ENCODE measurements around the gene PRLH. TPM values are rescaled to one million over a fixed set of nuclear protein-coding genes. Genes with fewer than 3 reads are reported as not detected.
A peak's percentile ranks its signal among the peaks of the same experiment; 100 is the strongest.

The PRLH gene
- polyA plus RNA-seq, 6 donors from 2014 or later: not detected

DNA sequence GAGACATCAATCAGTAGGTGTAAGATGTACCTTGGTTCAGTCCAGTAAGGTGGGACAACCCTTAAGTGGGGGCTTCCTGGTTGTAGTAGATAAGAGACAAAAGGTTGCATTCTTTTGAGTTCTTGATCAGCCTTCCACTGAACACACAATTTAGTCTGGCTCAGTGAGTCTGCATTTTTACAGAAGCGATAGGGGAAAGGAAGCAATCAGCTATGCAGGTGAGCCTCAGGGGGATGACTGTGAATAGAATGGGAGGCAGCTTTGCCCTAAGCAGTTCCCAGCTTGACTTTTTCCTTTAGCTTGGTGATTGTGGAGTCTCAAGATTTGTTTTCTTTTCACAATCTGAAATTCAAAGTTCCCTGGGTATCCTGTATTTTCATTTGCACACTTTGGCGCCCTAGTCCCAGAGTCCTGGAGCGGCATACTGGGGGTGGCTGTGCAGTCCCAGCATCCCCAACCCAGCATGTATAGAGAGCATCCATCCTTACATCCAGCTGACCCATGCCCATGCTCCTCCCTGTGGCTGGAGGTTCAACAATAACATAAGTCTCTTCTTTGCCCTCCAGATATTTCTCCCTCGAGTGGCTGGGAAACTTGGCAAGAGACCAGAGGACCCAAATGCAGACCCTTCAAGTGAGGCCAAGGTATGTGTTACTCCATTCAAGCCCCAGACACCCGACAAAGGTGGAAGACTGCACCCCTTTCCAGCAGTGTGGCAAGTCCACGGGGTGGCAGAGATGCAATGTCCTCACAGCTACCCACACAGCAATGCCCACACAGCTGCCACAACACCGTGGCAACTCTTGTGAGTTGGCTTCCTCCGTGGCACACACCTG lies 20.1 kb upstream of the PRLH start:
- Mint-ChIP-seq H3K27ac (no peak overlapping the region), H3K27me3 (peaks cover 0 to 20% (median 18%) of the 10 kb centered on the region in 3 donors), H3K4me3 (no peak overlapping the region), H3K36me3 (no peaks in the 10 kb centered on the region), H3K4me1 (peaks cover 0 to 7% (median 0%) of the 10 kb centered on the region in 3 donors), H3K9me3 (no peaks in the 10 kb centered on the region)
- ATAC-seq (ENCODE audit: low read depth in 2 of 2): no peak
- DNase-seq: no peak

DNA sequence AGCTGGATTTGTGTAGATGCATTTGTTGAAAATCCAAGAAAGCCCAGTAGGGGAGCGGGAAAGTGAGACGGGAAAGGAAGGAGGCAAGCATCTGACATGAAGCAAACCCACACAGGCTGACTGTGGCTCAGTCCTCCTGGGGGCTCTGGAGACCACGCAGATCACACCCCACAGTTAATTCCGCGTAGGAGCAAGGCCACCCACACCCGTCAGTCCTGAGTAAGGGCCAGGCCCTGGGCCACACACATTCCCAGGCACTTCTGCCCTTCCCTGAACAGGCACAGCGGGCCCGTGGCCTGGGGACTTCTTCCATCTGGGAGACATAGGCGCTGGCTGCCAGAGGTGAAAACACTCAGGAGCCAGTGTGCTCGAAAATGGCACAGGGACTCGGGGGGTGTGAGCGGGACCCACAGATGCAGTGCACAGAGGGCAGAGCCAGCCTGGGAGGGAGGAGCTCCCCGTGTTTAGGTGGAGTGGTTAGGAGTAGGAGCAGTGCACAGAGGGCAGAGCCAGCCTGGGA lies 19.4 kb upstream of the PRLH start:
- H3K27ac Mint-ChIP-seq: no peak overlapping the region
- no peak overlapping the region for H3K4me3 Mint-ChIP-seq
- ATAC-seq (ENCODE audit: low read depth in 2 of 2) (no peak), DNase-seq (no peak)
- peaks cover 0 to 7% (median 0%) of the 10 kb centered on the region in 3 donors for H3K4me1 Mint-ChIP-seq
- peaks cover 0 to 13% (median 12%) of the 10 kb centered on the region in 3 donors for H3K27me3 Mint-ChIP-seq
- no peaks in the 10 kb centered on the region for H3K36me3 Mint-ChIP-seq
- no peaks in the 10 kb centered on the region for H3K9me3 Mint-ChIP-seq

DNA sequence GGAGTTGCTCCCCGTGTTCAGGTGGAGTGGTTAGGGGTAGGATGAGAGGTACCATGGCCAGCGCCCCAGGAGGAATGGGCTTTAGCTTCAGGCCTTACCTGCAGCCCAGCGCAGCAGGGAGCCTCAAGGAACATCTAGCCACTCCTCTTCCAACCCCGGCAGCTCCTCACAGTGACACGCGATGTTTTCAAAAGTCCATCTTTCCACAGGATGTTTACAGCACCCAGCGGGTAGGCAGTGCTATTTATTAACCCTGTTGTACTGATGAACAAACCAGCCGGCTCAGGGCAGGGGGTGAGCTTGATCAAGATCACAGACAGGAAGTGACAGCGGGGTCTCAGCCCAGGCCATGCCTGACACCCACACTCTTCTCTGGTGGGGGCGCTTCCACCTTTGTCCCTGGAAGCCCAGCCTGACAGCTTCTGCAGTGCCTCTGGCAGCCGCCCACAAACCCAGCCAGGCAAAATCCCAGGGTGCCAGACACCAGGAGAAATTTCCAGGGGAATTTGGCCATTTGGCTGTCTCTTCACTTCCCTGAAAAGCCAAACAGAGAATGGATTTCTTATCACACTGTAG lies 18.4 kb upstream of the PRLH start:
- no peaks in the 10 kb centered on the region for H3K36me3 Mint-ChIP-seq
- H3K27ac Mint-ChIP-seq: no peak overlapping the region
- no peak for ATAC-seq (ENCODE audit: low read depth in 2 of 2)

DNA sequence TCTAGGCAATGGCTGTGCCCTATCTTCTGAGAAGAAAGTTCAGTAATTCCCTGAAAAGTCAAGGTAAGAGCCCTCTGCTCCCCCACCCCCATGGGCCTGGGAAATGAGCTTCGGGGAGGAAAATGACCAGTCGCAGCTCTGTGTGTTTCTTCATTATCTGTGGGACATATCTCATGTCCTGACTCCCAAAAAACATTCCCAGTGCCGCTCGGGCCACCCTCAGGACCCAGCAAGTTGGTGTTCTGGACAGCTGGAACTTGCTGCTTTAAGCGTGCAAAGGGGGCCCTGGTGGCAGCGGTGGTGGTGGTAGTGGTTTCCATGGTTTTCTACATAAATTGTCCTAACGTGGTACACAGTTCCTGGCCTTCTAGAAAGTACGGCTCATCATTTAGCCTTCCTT lies 17.2 kb upstream of the PRLH start:
- peaks cover 0 to 12% (median 4%) of the 10 kb centered on the region in 7 donors for H3K9me3 Mint-ChIP-seq
- peaks cover 10 to 19% (median 18%) of the 10 kb centered on the region in 3 donors for H3K27me3 Mint-ChIP-seq
- peaks cover 0 to 7% (median 0%) of the 10 kb centered on the region in 3 donors for H3K4me1 Mint-ChIP-seq
- DNase-seq: no peak
- no peak overlapping the region for H3K27ac Mint-ChIP-seq
- no peaks in the 10 kb centered on the region for H3K36me3 Mint-ChIP-seq
- ATAC-seq (ENCODE audit: low read depth in 2 of 2): no peak
- no peak overlapping the region for H3K4me3 Mint-ChIP-seq

More for the DNA sequence above, 18.4 kb upstream of the PRLH start:
- no peak for DNase-seq
- no peak overlapping the region for H3K4me3 Mint-ChIP-seq
- peaks cover 0 to 12% (median 11%) of the 10 kb centered on the region in 3 donors for H3K27me3 Mint-ChIP-seq
- H3K4me1 Mint-ChIP-seq: peaks cover 0 to 7% (median 0%) of the 10 kb centered on the region in 3 donors
- H3K9me3 Mint-ChIP-seq: peaks cover 0 to 2% (median 0%) of the 10 kb centered on the region in 7 donors

DNA sequence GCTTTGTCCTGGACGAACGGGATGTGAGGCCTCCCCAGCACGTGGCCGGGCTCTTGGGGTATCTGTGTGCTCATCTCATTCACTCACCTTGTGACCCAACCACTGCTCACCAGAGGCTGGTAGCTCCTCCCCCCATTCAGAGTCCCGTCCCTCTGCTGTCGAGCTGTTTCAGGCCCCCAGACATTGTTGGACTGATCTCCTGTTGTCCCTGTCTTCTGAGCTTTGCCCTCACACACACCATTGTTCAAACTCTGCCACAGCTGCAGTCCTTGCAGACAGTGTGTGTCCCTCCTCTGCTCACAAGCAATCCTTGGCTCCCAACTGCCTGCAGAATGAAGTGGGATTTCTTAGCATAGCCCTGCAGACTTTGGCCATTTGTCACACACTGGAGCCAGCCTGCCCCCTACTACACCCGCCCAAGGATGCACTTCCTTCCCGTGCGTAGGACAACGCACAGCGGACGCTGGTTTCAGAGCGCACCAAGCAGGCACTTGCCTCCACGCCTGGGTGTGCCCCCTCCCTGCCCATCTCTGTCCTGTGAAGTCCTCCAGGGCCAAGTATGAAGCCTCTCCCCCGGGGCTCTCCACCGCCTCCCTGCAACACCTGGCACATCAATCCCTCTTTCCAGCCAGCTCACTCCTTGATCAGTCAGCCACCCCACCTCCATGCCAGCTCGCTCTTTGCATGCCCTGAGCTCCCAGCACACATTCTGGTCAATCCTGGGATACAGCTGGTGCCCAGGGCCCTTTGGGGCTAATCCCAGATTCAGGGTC lies 16.5 kb upstream of the PRLH start:
- Mint-ChIP-seq H3K4me1 (peaks cover 0 to 7% (median 0%) of the 10 kb centered on the region in 3 donors), H3K4me3 (no peak overlapping the region), H3K9me3 (peaks cover 0 to 18% (median 4%) of the 10 kb centered on the region in 7 donors), H3K27me3 (peaks cover 10 to 21% (median 18%) of the 10 kb centered on the region in 3 donors), H3K27ac (peak overlapping the region in 1 of 6 donors; percentile 80), H3K36me3 (no peaks in the 10 kb centered on the region)
- no peak for DNase-seq
- ATAC-seq (ENCODE audit: low read depth in 2 of 2): no peak

DNA sequence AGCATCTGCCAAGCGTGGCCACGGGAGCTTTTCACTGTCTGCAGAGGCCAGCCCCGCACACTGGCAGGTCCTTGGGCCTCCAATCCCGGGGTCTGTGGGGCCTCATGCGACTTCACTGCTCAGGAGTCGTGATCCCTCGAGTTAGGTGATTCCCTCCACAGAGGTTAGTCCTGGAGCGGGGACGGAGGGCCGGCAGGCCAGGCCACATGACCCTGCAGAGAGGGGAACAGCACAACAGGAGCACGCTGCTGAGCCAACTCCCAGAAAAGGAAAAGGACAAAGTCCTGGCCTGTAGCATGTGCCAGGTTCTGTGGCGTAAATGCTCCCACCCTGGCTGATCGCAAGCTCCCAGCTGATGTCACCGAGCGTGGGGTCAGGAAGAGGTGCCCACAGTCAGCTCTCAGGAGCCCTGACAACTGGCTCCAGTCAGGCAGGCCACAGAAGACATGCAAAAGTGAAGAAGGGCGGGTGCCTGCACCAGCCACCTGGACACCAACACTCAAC lies 15.3 kb upstream of the PRLH start:
- peak overlapping the region in 2 of 6 donors; percentile 2 to 60 for H3K27ac Mint-ChIP-seq
- no peak for DNase-seq
- peaks cover 0 to 7% (median 0%) of the 10 kb centered on the region in 3 donors for H3K4me1 Mint-ChIP-seq
- peaks cover 1 to 30% (median 11%) of the 10 kb centered on the region in 7 donors for H3K9me3 Mint-ChIP-seq
- H3K36me3 Mint-ChIP-seq: no peaks in the 10 kb centered on the region
- no peak for ATAC-seq (ENCODE audit: low read depth in 2 of 2)
- H3K4me3 Mint-ChIP-seq: no peak overlapping the region
- H3K27me3 Mint-ChIP-seq: peaks cover 12 to 23% (median 18%) of the 10 kb centered on the region in 3 donors

DNA sequence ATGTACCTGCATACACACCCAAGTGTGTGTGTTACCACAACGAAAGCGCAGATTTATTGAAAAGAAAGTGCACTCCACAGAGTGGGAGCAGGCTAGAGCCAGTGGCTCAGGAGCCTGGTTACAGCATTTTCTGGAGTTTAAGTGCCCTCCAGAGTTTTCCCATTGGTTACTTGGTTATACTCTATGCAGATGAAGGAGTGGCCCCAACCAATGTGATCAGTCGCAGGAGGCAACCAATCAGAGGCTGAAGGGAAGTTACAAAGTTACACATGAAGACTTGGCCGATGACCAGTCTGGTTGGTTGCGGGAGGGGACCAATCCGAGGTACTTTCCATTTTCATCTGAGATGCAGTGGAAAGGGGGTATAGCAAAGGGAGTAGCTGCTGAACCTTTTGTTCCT lies 13.5 kb upstream of the PRLH start:
- H3K27ac Mint-ChIP-seq: peak overlapping the region in 1 of 6 donors; percentile 72
- H3K9me3 Mint-ChIP-seq: peaks cover 3 to 37% (median 18%) of the 10 kb centered on the region in 7 donors
- peaks cover 18 to 32% (median 31%) of the 10 kb centered on the region in 3 donors for H3K27me3 Mint-ChIP-seq
- ATAC-seq (ENCODE audit: low read depth in 2 of 2) (no peak), DNase-seq (no peak)
- H3K36me3 Mint-ChIP-seq: peaks cover 3 to 11% of the 10 kb centered on the region in 2 donors
- no peaks in the 10 kb centered on the region for H3K4me1 Mint-ChIP-seq
- H3K4me3 Mint-ChIP-seq: no peak overlapping the region

DNA sequence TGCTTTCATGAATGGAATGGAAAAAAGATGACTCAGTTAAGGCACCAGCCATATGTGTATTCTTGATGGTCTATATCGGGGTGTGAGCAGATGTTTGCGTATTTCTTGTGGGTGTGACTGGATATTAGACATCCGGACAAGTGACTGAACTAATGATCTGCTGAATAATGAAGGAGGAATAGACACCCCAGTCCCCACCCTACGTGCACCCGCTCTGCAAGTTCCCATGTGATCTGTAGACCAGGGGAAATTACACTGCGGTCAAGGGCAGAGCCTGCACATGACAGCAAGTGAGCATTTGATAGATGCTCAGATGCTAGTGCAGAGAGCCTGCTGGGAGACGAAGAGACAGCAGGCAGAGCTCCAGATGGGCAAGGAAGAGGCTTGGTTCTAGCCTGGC lies 12.4 kb upstream of the PRLH start:
- peaks cover 3 to 38% (median 18%) of the 10 kb centered on the region in 7 donors for H3K9me3 Mint-ChIP-seq
- ATAC-seq (ENCODE audit: low read depth in 2 of 2): no peak
- peaks cover 20 to 40% (median 37%) of the 10 kb centered on the region in 3 donors for H3K27me3 Mint-ChIP-seq
- H3K36me3 Mint-ChIP-seq: peaks cover 4 to 15% of the 10 kb centered on the region in 2 donors
- no peak overlapping the region for H3K4me3 Mint-ChIP-seq
- DNase-seq: no peak
- no peak overlapping the region for H3K27ac Mint-ChIP-seq
- H3K4me1 Mint-ChIP-seq: no peaks in the 10 kb centered on the region

DNA sequence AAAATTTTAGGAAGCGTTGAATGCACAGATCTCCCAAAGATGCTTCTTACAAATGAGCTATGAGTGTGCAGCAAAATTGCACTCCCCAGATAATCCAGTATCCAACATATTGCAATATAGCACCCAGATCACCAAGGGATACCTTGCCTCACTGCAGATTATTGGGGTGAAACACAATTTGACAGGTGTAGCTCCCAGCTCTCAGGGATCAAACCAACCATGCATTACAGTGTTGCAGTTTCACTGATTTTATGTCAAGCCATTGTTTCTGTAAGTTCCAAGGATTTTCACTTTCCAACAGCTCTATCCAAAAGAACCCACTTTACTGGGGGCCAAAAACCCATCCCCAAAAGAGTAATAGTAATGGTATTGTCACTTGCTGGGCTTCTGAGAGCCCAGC lies 10.8 kb upstream of the PRLH start:
- H3K27ac Mint-ChIP-seq: no peak overlapping the region
- no peak for ATAC-seq (ENCODE audit: low read depth in 2 of 2)

DNA sequence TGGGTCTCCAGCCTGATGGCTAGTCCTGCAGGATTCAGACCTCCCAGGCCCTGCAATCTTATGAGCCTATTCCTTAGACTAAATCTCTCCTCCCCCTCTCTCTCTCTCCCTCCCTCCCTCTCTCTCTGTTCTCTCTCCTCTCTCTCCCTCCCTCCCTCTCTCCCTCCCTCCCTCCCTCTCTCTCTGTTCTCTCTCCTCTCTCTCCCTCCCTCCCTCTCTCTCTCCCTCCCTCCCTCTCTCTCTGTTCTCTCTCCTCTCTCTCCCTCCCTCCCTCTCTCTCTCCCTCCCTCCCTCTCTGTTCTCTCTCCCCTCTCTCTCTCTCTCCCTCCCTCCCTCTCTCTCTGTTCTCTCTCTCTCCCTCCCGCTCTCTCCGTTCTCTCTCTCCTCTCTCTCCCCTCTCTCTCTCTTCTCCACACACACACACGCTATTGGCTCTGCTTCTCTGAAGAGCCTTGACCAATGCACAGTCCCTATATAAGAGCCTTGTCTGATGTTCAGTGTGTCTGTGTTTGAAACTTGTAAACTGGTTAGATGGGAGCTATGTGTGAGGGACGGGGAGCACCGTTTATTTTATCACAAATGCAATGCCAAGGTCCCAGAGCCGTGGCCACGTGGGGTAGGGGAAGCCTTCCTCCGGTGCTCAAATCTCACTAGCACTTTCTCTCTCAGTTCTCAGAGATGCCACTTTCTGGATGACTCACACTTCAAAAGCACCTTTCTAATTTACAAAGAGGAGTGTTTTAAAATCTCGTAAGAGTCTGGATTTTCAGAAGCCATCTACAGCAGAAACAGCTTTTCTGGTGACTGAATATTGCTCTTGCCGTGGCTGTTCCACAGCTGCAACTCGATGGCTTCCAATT lies 9.4 kb upstream of the PRLH start:
- H3K4me1 Mint-ChIP-seq: no peaks in the 10 kb centered on the region
- H3K27ac Mint-ChIP-seq: no peak overlapping the region
- no peak overlapping the region for H3K4me3 Mint-ChIP-seq
- H3K9me3 Mint-ChIP-seq: peaks cover 3 to 38% (median 18%) of the 10 kb centered on the region in 7 donors
- no peak for ATAC-seq (ENCODE audit: low read depth in 2 of 2)
- DNase-seq: no peak
- peaks cover 4 to 15% of the 10 kb centered on the region in 2 donors for H3K36me3 Mint-ChIP-seq
- H3K27me3 Mint-ChIP-seq: peaks cover 28 to 46% (median 41%) of the 10 kb centered on the region in 3 donors

More for the DNA sequence above, 10.8 kb upstream of the PRLH start:
- Mint-ChIP-seq H3K27me3 (peaks cover 28 to 46% (median 41%) of the 10 kb centered on the region in 3 donors), H3K36me3 (peaks cover 4 to 15% of the 10 kb centered on the region in 2 donors), H3K4me1 (no peaks in the 10 kb centered on the region), H3K4me3 (no peak overlapping the region), H3K9me3 (peaks cover 3 to 38% (median 18%) of the 10 kb centered on the region in 7 donors)
- no peak for DNase-seq

DNA sequence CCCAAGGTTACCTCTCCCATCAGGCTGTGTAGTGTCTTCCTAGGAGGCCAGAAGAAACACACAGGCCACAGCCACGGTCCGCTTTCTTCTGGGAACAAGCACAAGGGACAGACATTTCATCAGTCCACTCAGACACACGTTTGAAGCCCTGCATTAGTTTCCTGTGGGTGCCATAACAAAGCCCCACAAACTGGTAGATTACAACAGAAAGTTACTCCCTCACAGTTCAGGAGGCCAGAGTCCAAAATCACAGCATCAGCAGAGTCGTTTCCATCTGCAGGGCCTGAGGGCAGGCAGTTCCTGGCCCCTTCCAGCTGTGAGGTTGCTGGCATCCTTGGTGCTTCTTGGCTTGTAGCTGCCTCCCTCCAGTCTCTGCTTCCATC lies 8.8 kb upstream of the PRLH start:
- Mint-ChIP-seq H3K9me3 (peaks cover 3 to 38% (median 17%) of the 10 kb centered on the region in 7 donors), H3K27me3 (peaks cover 32 to 46% (median 41%) of the 10 kb centered on the region in 3 donors), H3K4me1 (no peaks in the 10 kb centered on the region), H3K27ac (no peak overlapping the region), H3K36me3 (peaks cover 4 to 15% of the 10 kb centered on the region in 2 donors), H3K4me3 (no peak overlapping the region)
- DNase-seq (no peak), ATAC-seq (ENCODE audit: low read depth in 2 of 2) (no peak)

DNA sequence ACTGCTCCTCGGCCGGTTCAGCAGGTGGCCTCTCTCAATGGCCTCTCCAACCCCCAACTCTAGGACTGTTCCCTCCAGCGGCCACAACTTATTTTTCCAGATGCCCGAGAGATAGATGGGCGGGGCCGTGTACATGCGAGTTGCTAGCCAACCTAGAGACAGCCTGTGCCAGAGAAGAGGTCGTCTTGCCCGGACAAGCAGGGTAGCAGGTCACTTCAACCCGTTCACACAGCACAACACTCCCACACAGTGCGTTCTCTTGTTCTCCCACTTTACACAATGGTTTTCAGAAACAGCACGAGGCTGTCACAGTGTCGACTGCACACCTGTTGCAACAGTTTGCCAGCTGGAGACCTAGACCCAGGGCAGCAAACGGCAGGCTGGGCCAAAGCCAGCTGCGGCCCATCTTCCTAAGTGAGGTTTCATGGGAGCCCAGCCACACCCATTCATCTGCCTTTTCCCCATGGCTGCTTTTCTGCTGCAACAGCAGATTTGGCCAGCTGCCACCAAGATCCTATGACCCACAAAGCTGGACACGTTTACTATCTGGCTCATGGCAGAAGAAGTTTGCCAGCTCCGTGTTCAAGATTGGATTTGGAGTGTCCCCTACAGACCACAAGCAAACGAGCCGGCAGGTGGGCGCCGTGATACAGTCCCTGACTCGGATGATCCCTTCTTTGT lies 7.3 kb upstream of the PRLH start:
- H3K27ac Mint-ChIP-seq: no peak overlapping the region
- peaks cover 22 to 47% (median 43%) of the 10 kb centered on the region in 3 donors for H3K27me3 Mint-ChIP-seq
- H3K9me3 Mint-ChIP-seq: peaks cover 2 to 26% (median 13%) of the 10 kb centered on the region in 7 donors
- H3K4me3 Mint-ChIP-seq: no peak overlapping the region
- H3K36me3 Mint-ChIP-seq: peaks cover 4 to 15% of the 10 kb centered on the region in 2 donors
- ATAC-seq (ENCODE audit: low read depth in 2 of 2) (no peak), DNase-seq (no peak)
- no peaks in the 10 kb centered on the region for H3K4me1 Mint-ChIP-seq
